HEK293 (cell line): ENCODE measurements around the gene MLX.

ENCODE experiments used
- FEZF1 ChIP-seq: fragments of 450-650 bp; formaldehyde crosslinking; IDR thresholded peaks from 2 replicates; pipeline ENCODE4 v1.5.1; 2016; ENCODE audit warnings: missing biosample characterization, missing genetic modification characterization
- KLF16 ChIP-seq: fragments of 450-650 bp; formaldehyde crosslinking; IDR thresholded peaks from 2 replicates; pipeline ENCODE4 v1.5.1; 2017; ENCODE audit warnings: missing biosample characterization, missing genetic modification characterization
- OVOL3 ChIP-seq: fragments of 450-650 bp; formaldehyde crosslinking; IDR thresholded peaks from 2 replicates; pipeline ENCODE4 v1.5.1; 2016; ENCODE audit warnings: missing biosample characterization, missing genetic modification characterization
- ZNF114 ChIP-seq: fragments of 450-650 bp; formaldehyde crosslinking; IDR thresholded peaks from 2 replicates; pipeline ENCODE4 v1.5.0; 2017; ENCODE audit warnings: missing biosample characterization, missing genetic modification characterization
- ZNF23 ChIP-seq: fragments of 450-650 bp; formaldehyde crosslinking; IDR thresholded peaks from 2 replicates; pipeline ENCODE4 v1.5.1; 2016; ENCODE audit warnings: missing biosample characterization, missing genetic modification characterization, borderline replicate concordance
- ZNF266 ChIP-seq: fragments of 450-650 bp; formaldehyde crosslinking; IDR thresholded peaks from 2 replicates; pipeline ENCODE4 v1.5.1; 2016; ENCODE audit warnings: missing biosample characterization, missing genetic modification characterization, low read depth
- ZNF423 ChIP-seq: fragments of 450-650 bp; formaldehyde crosslinking; IDR thresholded peaks from 2 replicates; pipeline ENCODE4 v1.5.1; 2016; ENCODE audit warnings: missing biosample characterization, missing genetic modification characterization
- ZNF692 ChIP-seq: fragments of 450-650 bp; formaldehyde crosslinking; IDR thresholded peaks from 2 replicates; pipeline ENCODE4 v1.5.1; 2016; ENCODE audit warnings: missing biosample characterization, missing genetic modification characterization
- ZNF768 ChIP-seq: fragments of 450-650 bp; formaldehyde crosslinking; IDR thresholded peaks from 2 replicates; pipeline ENCODE4 v1.5.1; 2018; ENCODE audit warnings: missing biosample characterization, mild to moderate bottlenecking, missing genetic modification characterization
- TF ChIP-seq, protein P1 (sequence below): fragments of 450-650 bp; formaldehyde crosslinking; IDR thresholded peaks from 2 replicates; pipeline ENCODE4 v1.5.1; 2016; ENCODE audit warnings: missing biosample characterization, missing genetic modification characterization, low read depth
- TF ChIP-seq, protein P2 (sequence below): fragments of 450-650 bp; formaldehyde crosslinking; IDR thresholded peaks from 2 replicates; pipeline ENCODE4 v1.5.1; 2016; ENCODE audit warnings: missing biosample characterization, missing genetic modification characterization

GRCh38 chr17:42541041-42541833 is 25.7 kb upstream of the MLX start:
- TF ChIP-seq ZNF23 (tag by site-specific recombination) (no peak), ZNF423 (tag by site-specific recombination) (no peak), KLF16 (no peak), OVOL3 (tag by site-specific recombination) (no peak), ZNF768 (no peak), ZNF692 (tag by site-specific recombination) (no peak), ZNF266 (no peak), FEZF1 (tag by site-specific recombination) (no peak), ZNF114 (tag by site-specific recombination) (no peak)
- TF ChIP-seq, protein P1, sequence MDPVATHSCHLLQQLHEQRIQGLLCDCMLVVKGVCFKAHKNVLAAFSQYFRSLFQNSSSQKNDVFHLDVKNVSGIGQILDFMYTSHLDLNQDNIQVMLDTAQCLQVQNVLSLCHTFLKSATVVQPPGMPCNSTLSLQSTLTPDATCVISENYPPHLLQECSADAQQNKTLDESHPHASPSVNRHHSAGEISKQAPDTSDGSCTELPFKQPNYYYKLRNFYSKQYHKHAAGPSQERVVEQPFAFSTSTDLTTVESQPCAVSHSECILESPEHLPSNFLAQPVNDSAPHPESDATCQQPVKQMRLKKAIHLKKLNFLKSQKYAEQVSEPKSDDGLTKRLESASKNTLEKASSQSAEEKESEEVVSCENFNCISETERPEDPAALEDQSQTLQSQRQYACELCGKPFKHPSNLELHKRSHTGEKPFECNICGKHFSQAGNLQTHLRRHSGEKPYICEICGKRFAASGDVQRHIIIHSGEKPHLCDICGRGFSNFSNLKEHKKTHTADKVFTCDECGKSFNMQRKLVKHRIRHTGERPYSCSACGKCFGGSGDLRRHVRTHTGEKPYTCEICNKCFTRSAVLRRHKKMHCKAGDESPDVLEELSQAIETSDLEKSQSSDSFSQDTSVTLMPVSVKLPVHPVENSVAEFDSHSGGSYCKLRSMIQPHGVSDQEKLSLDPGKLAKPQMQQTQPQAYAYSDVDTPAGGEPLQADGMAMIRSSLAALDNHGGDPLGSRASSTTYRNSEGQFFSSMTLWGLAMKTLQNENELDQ (tag by site-specific recombination), result no peak
- TF ChIP-seq, protein P2, sequence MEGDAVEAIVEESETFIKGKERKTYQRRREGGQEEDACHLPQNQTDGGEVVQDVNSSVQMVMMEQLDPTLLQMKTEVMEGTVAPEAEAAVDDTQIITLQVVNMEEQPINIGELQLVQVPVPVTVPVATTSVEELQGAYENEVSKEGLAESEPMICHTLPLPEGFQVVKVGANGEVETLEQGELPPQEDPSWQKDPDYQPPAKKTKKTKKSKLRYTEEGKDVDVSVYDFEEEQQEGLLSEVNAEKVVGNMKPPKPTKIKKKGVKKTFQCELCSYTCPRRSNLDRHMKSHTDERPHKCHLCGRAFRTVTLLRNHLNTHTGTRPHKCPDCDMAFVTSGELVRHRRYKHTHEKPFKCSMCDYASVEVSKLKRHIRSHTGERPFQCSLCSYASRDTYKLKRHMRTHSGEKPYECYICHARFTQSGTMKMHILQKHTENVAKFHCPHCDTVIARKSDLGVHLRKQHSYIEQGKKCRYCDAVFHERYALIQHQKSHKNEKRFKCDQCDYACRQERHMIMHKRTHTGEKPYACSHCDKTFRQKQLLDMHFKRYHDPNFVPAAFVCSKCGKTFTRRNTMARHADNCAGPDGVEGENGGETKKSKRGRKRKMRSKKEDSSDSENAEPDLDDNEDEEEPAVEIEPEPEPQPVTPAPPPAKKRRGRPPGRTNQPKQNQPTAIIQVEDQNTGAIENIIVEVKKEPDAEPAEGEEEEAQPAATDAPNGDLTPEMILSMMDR (tag by site-specific recombination), result no peak
